ENCODE results near the gene RNPEP.
A peak's percentile ranks its signal among the peaks of the same experiment; 100 is the strongest.

RNPEP gene

DNA sequence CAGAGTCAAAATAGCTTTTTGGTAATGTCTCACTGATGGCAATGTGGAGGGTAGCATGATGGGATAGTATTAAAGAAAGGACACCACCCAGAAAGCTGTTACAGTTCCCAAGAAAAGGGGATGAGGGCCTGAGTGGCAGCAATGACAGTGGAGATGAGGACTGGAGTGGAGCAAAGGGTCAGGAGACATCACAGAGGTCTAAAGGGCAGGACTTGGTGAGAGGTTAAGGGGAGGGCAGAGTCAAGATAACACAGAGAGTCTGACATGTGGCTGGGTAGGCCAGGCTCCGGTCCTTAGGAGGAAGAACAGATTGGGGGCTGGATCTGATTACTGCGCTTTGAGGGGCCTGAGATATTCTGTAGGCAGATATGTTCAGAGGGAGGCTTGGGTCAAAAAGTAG is 47.3 kb downstream of the RNPEP start:
- H3K9me3 ChIP-seq (ENCODE audit: control insufficient read depth, low read length): no peaks in the 10 kb centered on the region
- DNase-seq: no peak
- H2BK15ac ChIP-seq (ENCODE audit: low read depth, poor library complexity, severe bottlenecking): no peak overlapping the region
- H3K79me1 ChIP-seq (replicated peaks; ENCODE audit: low read length, poor library complexity, severe bottlenecking): no peaks in the 10 kb centered on the region
- no peak overlapping the region for H3K4ac ChIP-seq (ENCODE audit: low read depth in 1 of 2, low read length in 2 of 2)
- H3K9ac ChIP-seq (ENCODE audit: low read length): no peak overlapping the region
- no peaks in the 10 kb centered on the region for H3K36me3 ChIP-seq (ENCODE audit: control insufficient read depth in 1 of 2, insufficient read depth in 2 of 2, low read depth in 1 of 2, low read length in 2 of 2)
- no peaks in the 10 kb centered on the region for H3K27me3 ChIP-seq (ENCODE audit: control insufficient read depth in 1 of 2, insufficient read depth in 1 of 2, low read length in 2 of 2)
- no peak overlapping the region for H3K14ac ChIP-seq (ENCODE audit: low read length in 2 of 2)
- no peak overlapping the region for H2AFZ ChIP-seq (ENCODE audit: low read depth, low read length)
- H2BK120ac ChIP-seq (ENCODE audit: low read depth, low read length): no peak overlapping the region
- H2BK5ac ChIP-seq (ENCODE audit: low read depth, low read length, poor library complexity, severe bottlenecking): no peak overlapping the region
- H3K18ac ChIP-seq (ENCODE audit: low read depth in 1 of 2, low read length in 2 of 2): peak overlapping the region in 1 of 2 experiments; percentile 61
- no peak overlapping the region for H2BK12ac ChIP-seq (ENCODE audit: low read length in 2 of 2)
- H4K91ac ChIP-seq (ENCODE audit: low read length): no peak overlapping the region
- peak overlapping the region; percentile 88 for H2AK5ac ChIP-seq (ENCODE audit: low read length, severe bottlenecking)
- no peak overlapping the region for H3K23ac ChIP-seq (ENCODE audit: low read length in 2 of 2)
- H3K27ac ChIP-seq (ENCODE audit: low read length, poor library complexity, severe bottlenecking): no peak overlapping the region
- H3K4me1 ChIP-seq (ENCODE audit: control insufficient read depth, insufficient read depth, low read depth, low read length): peaks cover 11% of the 10 kb centered on the region
- H3K4me2 ChIP-seq (ENCODE audit: low read length, poor library complexity, severe bottlenecking): no peak overlapping the region
- no peak overlapping the region for H3K4me3 ChIP-seq (ENCODE audit: insufficient read depth in 1 of 2, low read depth in 1 of 2, low read length in 2 of 2)
- H4K8ac ChIP-seq (ENCODE audit: low read length): no peak overlapping the region
- 82% methylated on average over 2 of the region's 2 CpGs for WGBS

DNA sequence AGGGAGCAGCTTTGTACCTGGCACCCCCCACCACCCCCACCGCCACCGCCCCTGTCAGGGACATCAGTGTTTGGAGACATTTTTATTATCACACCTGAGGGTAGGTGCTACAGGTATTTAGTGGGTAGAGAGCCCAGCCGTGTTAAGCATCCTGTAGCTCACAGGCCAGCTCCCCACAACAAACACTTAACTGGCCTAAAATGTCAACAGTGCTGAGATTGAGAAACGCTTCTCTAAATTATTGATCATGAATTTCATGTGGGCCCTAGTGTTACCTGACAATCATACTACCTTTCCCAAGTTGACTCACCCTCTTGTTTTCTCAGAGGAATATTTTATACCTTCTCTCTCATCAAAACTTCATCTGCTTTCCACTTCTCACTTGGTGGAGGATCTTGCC is 49.3 kb downstream of the RNPEP start:
- no peak overlapping the region for H2BK12ac ChIP-seq (ENCODE audit: low read length in 2 of 2)
- no peak overlapping the region for H3K14ac ChIP-seq (ENCODE audit: low read length in 2 of 2)
- no peak overlapping the region for H3K27ac ChIP-seq (ENCODE audit: low read length, poor library complexity, severe bottlenecking)
- no peak overlapping the region for H3K18ac ChIP-seq (ENCODE audit: low read depth in 1 of 2, low read length in 2 of 2)
- H3K9ac ChIP-seq (ENCODE audit: low read length): no peak overlapping the region
- no peak overlapping the region for H2BK5ac ChIP-seq (ENCODE audit: low read depth, low read length, poor library complexity, severe bottlenecking)
- no peak overlapping the region for H4K91ac ChIP-seq (ENCODE audit: low read length)
- no peak overlapping the region for H2AK5ac ChIP-seq (ENCODE audit: low read length, severe bottlenecking)
- H3K27me3 ChIP-seq (ENCODE audit: control insufficient read depth in 1 of 2, insufficient read depth in 1 of 2, low read length in 2 of 2): no peaks in the 10 kb centered on the region
- no peaks in the 10 kb centered on the region for H3K9me3 ChIP-seq (ENCODE audit: control insufficient read depth, low read length)
- no peaks in the 10 kb centered on the region for H3K36me3 ChIP-seq (ENCODE audit: control insufficient read depth in 1 of 2, insufficient read depth in 2 of 2, low read depth in 1 of 2, low read length in 2 of 2)
- H3K4me1 ChIP-seq (ENCODE audit: control insufficient read depth, insufficient read depth, low read depth, low read length): peaks cover 15% of the 10 kb centered on the region
- no peaks in the 10 kb centered on the region for H3K79me1 ChIP-seq (replicated peaks; ENCODE audit: low read length, poor library complexity, severe bottlenecking)
- no peak overlapping the region for H2BK15ac ChIP-seq (ENCODE audit: low read depth, poor library complexity, severe bottlenecking)
- no peak for DNase-seq
- no peak overlapping the region for H3K4me2 ChIP-seq (ENCODE audit: low read length, poor library complexity, severe bottlenecking)
- H3K23ac ChIP-seq (ENCODE audit: low read length in 2 of 2): no peak overlapping the region
- no peak overlapping the region for H2AFZ ChIP-seq (ENCODE audit: low read depth, low read length)
- no peak overlapping the region for H3K4me3 ChIP-seq (ENCODE audit: insufficient read depth in 1 of 2, low read depth in 1 of 2, low read length in 2 of 2)
- H4K8ac ChIP-seq (ENCODE audit: low read length): no peak overlapping the region
- H3K4ac ChIP-seq (ENCODE audit: low read depth in 1 of 2, low read length in 2 of 2): no peak overlapping the region
- 72% methylated on average over 2 of the region's 4 CpGs for WGBS
- H2BK120ac ChIP-seq (ENCODE audit: low read depth, low read length): no peak overlapping the region

DNA sequence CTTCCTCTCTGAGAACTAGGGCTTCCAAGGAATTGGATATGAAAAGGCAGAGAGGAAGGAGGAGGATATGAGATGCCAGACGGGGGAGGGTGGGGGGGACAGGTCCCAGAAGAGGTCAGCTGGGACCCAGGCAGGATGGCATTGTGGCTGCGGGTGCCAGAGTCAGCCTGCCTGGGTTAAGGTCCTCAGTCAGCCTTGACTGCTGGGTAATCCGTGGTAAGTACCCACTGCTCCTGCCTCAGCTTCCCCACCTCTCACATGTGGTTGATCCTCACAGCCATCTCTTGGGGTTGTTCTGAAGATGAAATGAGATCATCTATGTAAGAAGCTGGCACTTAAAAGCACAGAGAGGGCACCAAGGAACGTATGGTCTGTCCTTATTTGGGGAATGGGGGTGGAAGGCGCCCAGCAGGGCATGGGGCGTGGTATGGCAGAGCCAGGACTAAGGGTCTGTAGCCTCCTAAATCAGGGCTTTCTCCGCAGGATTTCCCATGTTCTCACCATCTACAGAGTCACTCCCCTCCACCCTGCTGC is 51.8 kb downstream of the RNPEP start:
- no peak for DNase-seq
- Histone ChIP-seq H3K18ac (ENCODE audit: low read depth in 1 of 2, low read length in 2 of 2) (peak overlapping the region; percentile 17 to 93), H4K8ac (ENCODE audit: low read length) (peak overlapping the region; percentile 5), H3K4me1 (ENCODE audit: control insufficient read depth, insufficient read depth, low read depth, low read length) (peaks cover 17% of the 10 kb centered on the region), H3K23ac (ENCODE audit: low read length in 2 of 2) (no peak overlapping the region), H3K36me3 (ENCODE audit: control insufficient read depth in 1 of 2, insufficient read depth in 2 of 2, low read depth in 1 of 2, low read length in 2 of 2) (no peaks in the 10 kb centered on the region), H3K27me3 (ENCODE audit: control insufficient read depth in 1 of 2, insufficient read depth in 1 of 2, low read length in 2 of 2) (no peaks in the 10 kb centered on the region), H3K14ac (ENCODE audit: low read length in 2 of 2) (peak overlapping the region in 1 of 2 experiments; percentile 48), H3K9me3 (ENCODE audit: control insufficient read depth, low read length) (no peaks in the 10 kb centered on the region), H2BK120ac (ENCODE audit: low read depth, low read length) (peak overlapping the region; percentile 7), H2AFZ (ENCODE audit: low read depth, low read length) (no peak overlapping the region), H3K4me2 (ENCODE audit: low read length, poor library complexity, severe bottlenecking) (peak overlapping the region; percentile 3), H2BK15ac (ENCODE audit: low read depth, poor library complexity, severe bottlenecking) (no peak overlapping the region), H4K91ac (ENCODE audit: low read length) (peak overlapping the region; percentile 15), H3K27ac (ENCODE audit: low read length, poor library complexity, severe bottlenecking) (peak overlapping the region; percentile 92), H3K9ac (ENCODE audit: low read length) (peak overlapping the region; percentile 62), H3K4me3 (ENCODE audit: insufficient read depth in 1 of 2, low read depth in 1 of 2, low read length in 2 of 2) (no peak overlapping the region), H3K4ac (ENCODE audit: low read depth in 1 of 2, low read length in 2 of 2) (peak overlapping the region; percentile 19 to 29), H2AK5ac (ENCODE audit: low read length, severe bottlenecking) (peak overlapping the region; percentile 97), H2BK5ac (ENCODE audit: low read depth, low read length, poor library complexity, severe bottlenecking) (peak overlapping the region; percentile 94), H3K79me1 (replicated peaks; ENCODE audit: low read length, poor library complexity, severe bottlenecking) (no peaks in the 10 kb centered on the region), H2BK12ac (ENCODE audit: low read length in 2 of 2) (peak overlapping the region in 1 of 2 experiments; percentile 97)
- WGBS: 83% methylated on average over 7 of the region's 7 CpGs

DNA sequence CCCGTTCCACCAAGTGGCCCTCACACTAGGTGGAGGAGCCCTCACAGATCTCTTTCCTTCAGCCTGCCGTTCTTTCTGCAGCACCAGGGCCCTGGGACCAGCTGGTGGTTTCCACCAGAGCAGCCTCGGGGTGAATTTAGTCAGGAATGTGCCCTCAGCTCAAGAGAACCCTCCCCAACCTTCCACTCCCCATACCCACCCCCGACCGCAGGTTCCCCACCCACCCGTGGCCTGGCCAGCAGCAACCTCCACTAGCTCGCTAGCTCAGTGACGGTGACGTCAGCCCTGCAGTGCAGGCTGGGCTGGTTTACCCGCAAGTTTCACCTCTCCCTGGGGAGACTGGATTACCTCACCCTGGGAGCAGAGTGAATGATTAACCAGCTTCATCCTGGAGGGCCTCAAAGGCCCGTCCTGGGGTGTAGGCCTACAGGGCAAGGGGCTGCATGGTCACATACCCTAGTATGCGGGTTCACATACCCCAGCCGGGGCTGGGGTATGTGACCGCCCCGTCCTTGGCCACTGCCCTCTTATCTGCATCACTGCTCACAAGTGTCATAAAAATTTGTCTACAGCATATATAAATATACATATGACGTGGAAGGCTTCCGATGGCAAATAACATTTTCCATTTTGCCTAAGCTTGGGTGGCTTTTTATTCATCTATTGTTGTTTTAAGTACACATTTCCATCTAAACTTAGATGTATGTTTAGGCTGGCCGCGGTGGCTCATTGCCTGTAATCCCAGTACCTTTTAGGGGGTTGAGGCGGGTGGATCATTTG is 52.4 kb downstream of the RNPEP start:
- Histone ChIP-seq H3K4me3 (ENCODE audit: insufficient read depth in 1 of 2, low read depth in 1 of 2, low read length in 2 of 2) (no peak overlapping the region), H3K9me3 (ENCODE audit: control insufficient read depth, low read length) (no peaks in the 10 kb centered on the region), H4K8ac (ENCODE audit: low read length) (peak overlapping the region; percentile 5), H3K9ac (ENCODE audit: low read length) (peak overlapping the region; percentile 62), H4K91ac (ENCODE audit: low read length) (peak overlapping the region; percentile 15), H3K36me3 (ENCODE audit: control insufficient read depth in 1 of 2, insufficient read depth in 2 of 2, low read depth in 1 of 2, low read length in 2 of 2) (no peaks in the 10 kb centered on the region), H3K18ac (ENCODE audit: low read depth in 1 of 2, low read length in 2 of 2) (peak overlapping the region; percentile 46 to 93), H3K4me2 (ENCODE audit: low read length, poor library complexity, severe bottlenecking) (peak overlapping the region; percentile 38), H3K4ac (ENCODE audit: low read depth in 1 of 2, low read length in 2 of 2) (peak overlapping the region in 1 of 2 experiments; percentile 19), H2AFZ (ENCODE audit: low read depth, low read length) (no peak overlapping the region), H3K27me3 (ENCODE audit: control insufficient read depth in 1 of 2, insufficient read depth in 1 of 2, low read length in 2 of 2) (no peaks in the 10 kb centered on the region), H3K27ac (ENCODE audit: low read length, poor library complexity, severe bottlenecking) (peak overlapping the region; percentile 92), H2BK12ac (ENCODE audit: low read length in 2 of 2) (peak overlapping the region in 1 of 2 experiments; percentile 97), H3K4me1 (ENCODE audit: control insufficient read depth, insufficient read depth, low read depth, low read length) (peaks cover 14% of the 10 kb centered on the region), H3K23ac (ENCODE audit: low read length in 2 of 2) (no peak overlapping the region), H3K79me1 (replicated peaks; ENCODE audit: low read length, poor library complexity, severe bottlenecking) (no peaks in the 10 kb centered on the region), H3K14ac (ENCODE audit: low read length in 2 of 2) (no peak overlapping the region), H2BK120ac (ENCODE audit: low read depth, low read length) (no peak overlapping the region), H2AK5ac (ENCODE audit: low read length, severe bottlenecking) (no peak overlapping the region), H2BK5ac (ENCODE audit: low read depth, low read length, poor library complexity, severe bottlenecking) (peak overlapping the region; percentile 94), H2BK15ac (ENCODE audit: low read depth, poor library complexity, severe bottlenecking) (no peak overlapping the region)
- 25% methylated on average over 16 of the region's 20 CpGs for WGBS
- DNase-seq: peak; percentile 97

Measured in mesenchymal stem cell (in vitro differentiated cells and primary cell).